HepG2 (cell line): Measurements from ENCODE around the gene PLEKHA6. TPM values are rescaled to one million over a fixed set of nuclear protein-coding genes. Genes with fewer than 3 reads are reported as not detected.

ENCODE experiments used
- AKAP8 ChIP-seq: sonication (generic); formaldehyde crosslinking; IDR thresholded peaks from 2 replicates; pipeline ENCODE4 v1.5.1; 2020; ENCODE audit warnings: mild to moderate bottlenecking, missing genetic modification reagents
- ATF7-NPFF ChIP-seq: sonication (generic); formaldehyde crosslinking; IDR thresholded peaks from 2 replicates; pipeline ENCODE4 v1.8.1; 2023; ENCODE audit warnings: mild to moderate bottlenecking, low read depth, missing genetic modification reagents, moderate library complexity
- CHD2 ChIP-seq: IDR thresholded peaks from 2 replicates; pipeline ENCODE4 v1.6.1; 2011; ENCODE audit warnings: low read depth, low read length, improper control_type of control experiment
- CHD4 ChIP-seq: fragments of 200-600 bp; sonication (generic); IDR thresholded peaks from 2 replicates; pipeline ENCODE4 v1.7.0; 2017; ENCODE audit warnings: mild to moderate bottlenecking, low read length, borderline replicate concordance
- EEA1 ChIP-seq: sonication (generic); formaldehyde crosslinking; IDR thresholded peaks from 2 replicates; pipeline ENCODE4 v1.5.1; 2020; ENCODE audit warnings: mild to moderate bottlenecking, missing genetic modification reagents, borderline replicate concordance
- ETV5 ChIP-seq: IDR thresholded peaks from 2 replicates; pipeline ENCODE4 v1.6.1; 2018; ENCODE audit warnings: missing biosample characterization, missing genetic modification reagents, inconsistent platforms, borderline replicate concordance
- FOXM1 ChIP-seq: sonication (generic); formaldehyde crosslinking; IDR thresholded peaks from 2 replicates; pipeline ENCODE4 v1.5.0; 2020; ENCODE audit warnings: missing genetic modification reagents
- GATAD2A ChIP-seq: IDR thresholded peaks from 2 replicates; pipeline ENCODE4 v1.6.1; 2016
- MEIS2 ChIP-seq: sonication (generic); formaldehyde crosslinking; IDR thresholded peaks from 2 replicates; pipeline ENCODE4 v1.9.0; 2021; ENCODE audit warnings: mild to moderate bottlenecking, missing genetic modification reagents
- NFIB ChIP-seq: sonication (generic); formaldehyde crosslinking; IDR thresholded peaks from 2 replicates; pipeline ENCODE4 v1.9.0; 2021; ENCODE audit warnings: missing genetic modification reagents, mild to moderate bottlenecking, borderline replicate concordance
- PTBP1 ChIP-seq: fragments of 200-400 bp; formaldehyde crosslinking; IDR thresholded peaks from 2 replicates; pipeline ENCODE4 v1.6.1; 2018; ENCODE audit warnings: low read length, low read depth; ENCODE audit not compliant: poor library complexity, severe bottlenecking
- RBAK ChIP-seq: sonication (generic); formaldehyde crosslinking; IDR thresholded peaks from 2 replicates; pipeline ENCODE4 v1.5.1; 2020; ENCODE audit warnings: mild to moderate bottlenecking, missing genetic modification reagents
- SCMH1 ChIP-seq: sonication (generic); formaldehyde crosslinking; IDR thresholded peaks from 2 replicates; pipeline ENCODE4 v1.9.0; 2021; ENCODE audit warnings: missing genetic modification reagents, mild to moderate bottlenecking, borderline replicate concordance
- SOX13 ChIP-seq, 3 experiments: fragments of 450-650 bp in 1 of 3; sonication (generic) in 1 of 3; formaldehyde crosslinking in 1 of 3; IDR thresholded peaks in 2 of 3; conservative IDR thresholded peaks in 1 of 3; 2 replicates each; pipeline versions ENCODE4 v1.5.0 to v1.6.1; 2016 to 2020; ENCODE audit warnings: antibody characterized with exemption in 1 of 3, mild to moderate bottlenecking in 1 of 3, missing compliant biosample characterization in 1 of 3, missing genetic modification reagents in 1 of 3, moderate library complexity in 1 of 3
- TBL1XR1 ChIP-seq: fragments of 150-350 bp; IDR thresholded peaks from 2 replicates; pipeline ENCODE4 v1.6.1; 2014; ENCODE audit warnings: borderline replicate concordance, low read length; ENCODE audit not compliant: partially characterized antibody
- ZNF337 ChIP-seq: sonication (generic); formaldehyde crosslinking; IDR thresholded peaks from 2 replicates; pipeline ENCODE4 v1.5.1; 2020; ENCODE audit warnings: missing genetic modification reagents, low read depth, mild to moderate bottlenecking, borderline replicate concordance
- ZNF383 ChIP-seq: sonication (generic); formaldehyde crosslinking; IDR thresholded peaks from 2 replicates; pipeline ENCODE4 v1.4.0; 2020; ENCODE audit warnings: missing genetic modification reagents, mild to moderate bottlenecking, borderline replicate concordance
- ZSCAN12 ChIP-seq: sonication (generic); formaldehyde crosslinking; IDR thresholded peaks from 2 replicates; pipeline ENCODE4 v1.9.0; 2021; ENCODE audit warnings: mild to moderate bottlenecking, missing genetic modification reagents
- polyA plus RNA-seq, 8 experiments: library from polyadenylated mRNA; depleted of rRNA in 3 of 8; stranded (reverse) in 7 of 8; unstranded in 1 of 8; fragments of >200 nt; fragmentation: Illumina TruSeq in 4 of 8; extraction: Trizol in 4 of 8; gene quantifications; 2 replicates each; pipeline versions ENCODE4 v1.2.1 to v1.2.3, GENCODE V29; 2011 to 2016; ENCODE audit warnings: low read depth in 4 of 8, missing spikeins in 1 of 8, mixed read lengths in 1 of 8; ENCODE audit not compliant: insufficient read depth in 1 of 8
- total RNA-seq, 5 experiments: library from RNA; depleted of rRNA; stranded (reverse); fragments of >200 nt; fragmentation: Illumina TruSeq; extraction: Trizol; gene quantifications; 2 replicates each; pipeline ENCODE4 v1.2.3, GENCODE V29; 2016; ENCODE audit warnings: low read depth in 1 of 5
- TF ChIP-seq, protein P1 (sequence below): conservative IDR thresholded peaks from 2 replicates; pipeline ENCODE4 v1.6.1; 2018; ENCODE audit warnings: missing genetic modification reagents
- TF ChIP-seq, protein P2 (sequence below): sonication (generic); formaldehyde crosslinking; IDR thresholded peaks from 2 replicates; pipeline ENCODE4 v1.8.0; 2022; ENCODE audit warnings: missing genetic modification reagents, low read depth, mild to moderate bottlenecking, borderline replicate concordance
- TF ChIP-seq, protein P3 (sequence below): sonication (generic); formaldehyde crosslinking; IDR thresholded peaks from 2 replicates; pipeline ENCODE4 v1.9.0; 2021; ENCODE audit warnings: missing genetic modification reagents, mild to moderate bottlenecking, borderline replicate concordance
- TF ChIP-seq, protein P4 (sequence below): sonication (generic); formaldehyde crosslinking; IDR thresholded peaks from 2 replicates; pipeline ENCODE4 v1.5.1; 2020; ENCODE audit warnings: mild to moderate bottlenecking, missing genetic modification reagents, borderline replicate concordance
- TF ChIP-seq, protein P5 (sequence below): sonication (generic); formaldehyde crosslinking; IDR thresholded peaks from 2 replicates; pipeline ENCODE4 v1.5.0; 2020; ENCODE audit warnings: mild to moderate bottlenecking, missing genetic modification reagents

The PLEKHA6 gene
- total and polyA plus RNA-seq, 2 of the 13 experiments (the other 11 are each of a cell fraction or from before 2014, with no cell fraction given): 5.3 to 11.4 TPM

DNA sequence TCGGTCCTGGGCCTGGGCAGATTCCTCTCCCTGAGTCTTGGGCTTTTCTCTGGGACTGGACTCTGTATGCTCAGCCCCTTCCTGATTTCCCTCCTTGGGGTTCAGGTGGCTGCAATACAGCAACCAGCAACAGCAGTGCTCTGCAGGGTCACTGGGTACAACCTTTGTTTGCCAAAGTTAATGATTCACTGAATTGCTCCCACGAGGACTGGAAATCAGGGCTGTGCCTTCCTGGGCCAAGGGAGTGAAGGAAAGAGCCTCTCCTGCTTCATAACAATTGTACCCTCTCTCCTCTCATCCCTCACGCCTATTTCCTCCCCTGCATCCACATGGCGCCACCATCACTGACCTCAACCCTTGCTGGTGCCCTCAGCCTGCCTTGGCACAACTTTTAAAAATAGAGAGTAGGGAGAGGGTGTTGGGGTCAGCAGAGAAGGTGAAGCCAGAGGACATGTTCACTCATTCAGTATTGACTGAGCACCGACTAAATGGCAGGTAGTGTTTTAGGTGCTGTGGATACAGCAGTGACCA, 93.2 kb downstream of the PLEKHA6 start (continued):
- TF ChIP-seq, protein P1, sequence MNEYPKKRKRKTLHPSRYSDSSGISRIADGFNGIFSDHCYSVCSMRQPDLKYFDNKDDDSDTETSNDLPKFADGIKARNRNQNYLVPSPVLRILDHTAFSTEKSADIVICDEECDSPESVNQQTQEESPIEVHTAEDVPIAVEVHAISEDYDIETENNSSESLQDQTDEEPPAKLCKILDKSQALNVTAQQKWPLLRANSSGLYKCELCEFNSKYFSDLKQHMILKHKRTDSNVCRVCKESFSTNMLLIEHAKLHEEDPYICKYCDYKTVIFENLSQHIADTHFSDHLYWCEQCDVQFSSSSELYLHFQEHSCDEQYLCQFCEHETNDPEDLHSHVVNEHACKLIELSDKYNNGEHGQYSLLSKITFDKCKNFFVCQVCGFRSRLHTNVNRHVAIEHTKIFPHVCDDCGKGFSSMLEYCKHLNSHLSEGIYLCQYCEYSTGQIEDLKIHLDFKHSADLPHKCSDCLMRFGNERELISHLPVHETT (CRISPR knock-in tag): no peak
- TF ChIP-seq, protein P2, sequence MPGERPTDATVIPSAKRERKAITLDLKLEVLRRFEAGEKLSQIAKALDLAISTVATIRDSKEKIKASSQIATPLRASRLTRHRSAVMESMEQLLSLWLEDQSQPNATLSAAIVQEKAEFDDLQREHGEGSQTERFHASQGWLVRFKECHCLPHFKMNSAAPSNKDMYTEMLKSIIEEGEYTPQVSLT (CRISPR knock-in tag): no peak
- TF ChIP-seq SOX13 (IDR thresholded peaks at IDR 0.05) (no peak), SOX13 (CRISPR knock-in tag; conservative IDR thresholded peaks at IDR 0.05 in 1 of 2, IDR thresholded peaks at IDR 0.05 in 1 of 2) (peak in 1 of 2 experiments; percentile 71; a peak in 2 of 4 replicates), NFIB (CRISPR knock-in tag) (no peak), ZNF337 (CRISPR knock-in tag) (no peak; the same call in 1 of the 2 replicates), ETV5 (CRISPR knock-in tag) (peak; percentile 51; the same call in 1 of the 2 replicates), CHD4 (no peak), MEIS2 (CRISPR knock-in tag) (no peak), AKAP8 (no peak), SCMH1 (CRISPR knock-in tag) (no peak), CHD2 (no peak), ATF7-NPFF (no peak), EEA1 (CRISPR knock-in tag) (no peak), ZSCAN12 (CRISPR knock-in tag) (no peak), ZNF383 (no peak), GATAD2A (CRISPR knock-in tag) (peak; percentile 76), PTBP1 (no peak), FOXM1 (CRISPR knock-in tag) (no peak), RBAK (CRISPR knock-in tag) (no peak), TBL1XR1 (no peak)
- TF ChIP-seq, protein P3, sequence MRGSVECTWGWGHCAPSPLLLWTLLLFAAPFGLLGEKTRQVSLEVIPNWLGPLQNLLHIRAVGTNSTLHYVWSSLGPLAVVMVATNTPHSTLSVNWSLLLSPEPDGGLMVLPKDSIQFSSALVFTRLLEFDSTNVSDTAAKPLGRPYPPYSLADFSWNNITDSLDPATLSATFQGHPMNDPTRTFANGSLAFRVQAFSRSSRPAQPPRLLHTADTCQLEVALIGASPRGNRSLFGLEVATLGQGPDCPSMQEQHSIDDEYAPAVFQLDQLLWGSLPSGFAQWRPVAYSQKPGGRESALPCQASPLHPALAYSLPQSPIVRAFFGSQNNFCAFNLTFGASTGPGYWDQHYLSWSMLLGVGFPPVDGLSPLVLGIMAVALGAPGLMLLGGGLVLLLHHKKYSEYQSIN: no peak
- TF ChIP-seq, protein P4, sequence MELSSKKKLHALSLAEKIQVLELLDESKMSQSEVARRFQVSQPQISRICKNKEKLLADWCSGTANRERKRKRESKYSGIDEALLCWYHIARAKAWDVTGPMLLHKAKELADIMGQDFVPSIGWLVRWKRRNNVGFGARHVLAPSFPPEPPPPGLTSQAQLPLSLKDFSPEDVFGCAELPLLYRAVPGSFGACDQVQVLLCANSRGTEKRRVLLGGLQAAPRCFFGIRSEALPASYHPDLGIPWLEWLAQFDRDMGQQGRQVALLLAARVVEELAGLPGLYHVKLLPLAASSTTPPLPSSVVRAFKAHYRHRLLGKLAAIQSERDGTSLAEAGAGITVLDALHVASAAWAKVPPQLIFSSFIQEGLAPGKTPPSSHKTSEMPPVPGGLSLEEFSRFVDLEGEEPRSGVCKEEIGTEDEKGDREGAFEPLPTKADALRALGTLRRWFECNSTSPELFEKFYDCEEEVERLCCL (CRISPR knock-in tag): no peak
- TF ChIP-seq, protein P5, sequence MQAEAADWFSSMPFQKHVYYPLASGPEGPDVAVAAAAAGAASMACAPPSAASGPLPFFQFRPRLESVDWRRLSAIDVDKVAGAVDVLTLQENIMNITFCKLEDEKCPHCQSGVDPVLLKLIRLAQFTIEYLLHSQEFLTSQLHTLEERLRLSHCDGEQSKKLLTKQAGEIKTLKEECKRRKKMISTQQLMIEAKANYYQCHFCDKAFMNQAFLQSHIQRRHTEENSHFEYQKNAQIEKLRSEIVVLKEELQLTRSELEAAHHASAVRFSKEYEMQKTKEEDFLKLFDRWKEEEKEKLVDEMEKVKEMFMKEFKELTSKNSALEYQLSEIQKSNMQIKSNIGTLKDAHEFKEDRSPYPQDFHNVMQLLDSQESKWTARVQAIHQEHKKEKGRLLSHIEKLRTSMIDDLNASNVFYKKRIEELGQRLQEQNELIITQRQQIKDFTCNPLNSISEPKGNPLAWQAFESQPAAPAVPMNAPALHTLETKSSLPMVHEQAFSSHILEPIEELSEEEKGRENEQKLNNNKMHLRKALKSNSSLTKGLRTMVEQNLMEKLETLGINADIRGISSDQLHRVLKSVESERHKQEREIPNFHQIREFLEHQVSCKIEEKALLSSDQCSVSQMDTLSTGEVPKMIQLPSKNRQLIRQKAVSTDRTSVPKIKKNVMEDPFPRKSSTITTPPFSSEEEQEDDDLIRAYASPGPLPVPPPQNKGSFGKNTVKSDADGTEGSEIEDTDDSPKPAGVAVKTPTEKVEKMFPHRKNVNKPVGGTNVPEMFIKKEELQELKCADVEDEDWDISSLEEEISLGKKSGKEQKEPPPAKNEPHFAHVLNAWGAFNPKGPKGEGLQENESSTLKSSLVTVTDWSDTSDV (CRISPR knock-in tag): no peak
